Measurements from ENCODE around the gene CA5B. TPM values are rescaled to one million over a fixed set of nuclear protein-coding genes. Genes with fewer than 3 reads are reported as not detected.
"Not testable (repeated sequence)": the region's sequence is repeated elsewhere in the genome, so short reads cannot be mapped to it uniquely, and the experiment has no call there.

The CA5B gene
- total RNA-seq, 2 donors from 2014 or later: 21.1 to 52.1 TPM

DNA sequence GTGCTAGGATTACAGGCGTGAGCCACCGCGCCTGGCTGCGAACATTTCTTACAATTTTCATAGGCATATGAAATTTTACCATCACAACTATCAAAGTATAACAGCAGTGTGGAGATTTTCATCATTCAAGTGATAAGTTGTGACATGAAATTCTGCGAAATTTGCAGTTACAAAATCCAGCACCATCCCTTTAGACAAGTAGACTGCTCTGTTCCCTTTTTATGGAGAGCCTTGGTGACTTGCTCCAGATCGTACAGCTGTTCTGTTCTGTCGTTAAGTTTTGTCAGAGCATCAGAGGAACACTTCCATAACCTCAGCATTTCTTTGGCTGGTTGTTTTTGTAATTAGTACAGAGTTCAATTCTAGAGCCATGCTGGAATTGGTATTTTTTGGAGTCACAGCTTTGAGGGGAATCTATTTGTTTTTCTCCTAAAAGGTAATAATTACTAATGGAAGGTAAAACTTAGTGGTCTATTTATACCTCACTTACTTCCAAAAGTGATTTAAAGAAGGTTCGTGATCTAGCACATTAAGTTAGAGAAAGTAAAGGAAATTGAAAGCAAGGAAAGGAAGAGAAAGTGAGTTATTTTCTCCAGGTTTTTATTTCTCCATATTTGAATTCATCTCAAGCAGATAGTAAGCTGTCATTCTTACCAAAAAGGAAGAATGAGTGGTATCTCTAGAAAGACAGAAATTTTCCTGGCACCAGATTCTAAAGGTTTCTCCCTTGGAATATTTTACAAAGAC lies 74.3 kb downstream of the CA5B start:
- Mint-ChIP-seq H3K4me3 (no peak overlapping the region), H3K4me1 (ENCODE audit: low read depth in 2 of 2) (peaks cover 19 to 31% of the 10 kb centered on the region in 2 donors), H3K36me3 (peaks cover 23% of the 10 kb centered on the region), H3K9me3 (no peaks in the 10 kb centered on the region), H3K27ac (peak overlapping the region; percentile 58 to 73), H3K27me3 (no peaks in the 10 kb centered on the region)
- no peak for DNase-seq (ENCODE audit: low spot score)
- no peak for ATAC-seq

DNA sequence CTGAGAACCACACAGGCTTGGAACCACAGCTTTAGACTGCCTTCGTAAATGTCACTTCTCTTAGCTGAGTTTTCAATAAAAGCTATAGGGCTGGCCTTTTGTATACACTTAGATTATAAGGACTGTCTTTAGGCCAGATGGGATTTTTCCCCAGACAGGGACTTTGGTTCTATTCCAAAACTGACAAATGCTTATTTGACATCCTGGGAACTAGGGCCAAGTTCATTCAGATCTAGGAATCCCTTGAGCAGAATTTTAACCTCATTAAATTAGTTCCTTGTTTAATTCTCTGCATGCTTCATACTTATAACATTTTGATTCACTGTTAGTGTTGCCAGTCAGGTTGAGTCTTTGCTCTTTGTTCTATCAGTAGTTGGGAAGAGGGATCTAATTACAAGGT lies 75.3 kb downstream of the CA5B start:
- ATAC-seq (no peak), DNase-seq (ENCODE audit: low spot score) (no peak)
- Mint-ChIP-seq H3K9me3 (no peaks in the 10 kb centered on the region), H3K36me3 (peaks cover 30% of the 10 kb centered on the region), H3K27me3 (no peaks in the 10 kb centered on the region), H3K4me3 (no peak overlapping the region), H3K4me1 (ENCODE audit: low read depth in 2 of 2) (peaks cover 26 to 35% of the 10 kb centered on the region in 2 donors), H3K27ac (peak overlapping the region; percentile 58 to 73)

DNA sequence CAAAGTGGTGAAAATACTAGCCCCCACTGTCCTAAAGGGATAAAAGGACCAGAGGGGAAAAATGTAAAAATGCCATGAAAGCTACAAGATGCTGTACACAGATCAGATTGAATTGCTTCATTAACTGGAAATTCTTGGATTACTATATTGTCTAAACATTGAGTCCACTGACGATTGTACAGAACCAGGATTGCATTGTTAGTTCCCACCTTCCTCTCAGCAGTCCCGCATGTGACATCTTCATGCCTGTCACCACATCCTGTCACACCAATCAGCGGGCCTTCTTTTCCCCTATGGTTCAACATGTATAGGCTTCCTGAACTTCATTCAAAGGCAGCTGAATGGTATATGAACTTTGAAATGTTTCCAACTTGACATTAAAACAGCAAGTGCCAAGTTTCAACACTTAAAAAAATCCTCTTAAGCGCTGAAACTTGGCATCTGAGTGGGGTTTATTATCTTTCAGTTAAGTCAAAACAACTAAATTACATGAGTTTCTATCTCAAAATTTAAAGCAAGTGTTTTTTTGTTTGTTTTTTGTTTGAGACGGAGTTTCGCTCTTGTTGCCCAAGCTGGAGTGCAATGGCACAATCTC lies 76.8 kb downstream of the CA5B start:
- peak overlapping the region; percentile 87 for H3K27ac Mint-ChIP-seq
- peaks cover 29% of the 10 kb centered on the region for H3K36me3 Mint-ChIP-seq
- H3K9me3 Mint-ChIP-seq: no peaks in the 10 kb centered on the region
- H3K4me1 Mint-ChIP-seq (ENCODE audit: low read depth in 2 of 2): peaks cover 26 to 37% of the 10 kb centered on the region in 2 donors
- H3K4me3 Mint-ChIP-seq: no peak overlapping the region
- no peaks in the 10 kb centered on the region for H3K27me3 Mint-ChIP-seq
- DNase-seq (ENCODE audit: low spot score): no peak
- peak; percentile 53 to 62 for ATAC-seq

DNA sequence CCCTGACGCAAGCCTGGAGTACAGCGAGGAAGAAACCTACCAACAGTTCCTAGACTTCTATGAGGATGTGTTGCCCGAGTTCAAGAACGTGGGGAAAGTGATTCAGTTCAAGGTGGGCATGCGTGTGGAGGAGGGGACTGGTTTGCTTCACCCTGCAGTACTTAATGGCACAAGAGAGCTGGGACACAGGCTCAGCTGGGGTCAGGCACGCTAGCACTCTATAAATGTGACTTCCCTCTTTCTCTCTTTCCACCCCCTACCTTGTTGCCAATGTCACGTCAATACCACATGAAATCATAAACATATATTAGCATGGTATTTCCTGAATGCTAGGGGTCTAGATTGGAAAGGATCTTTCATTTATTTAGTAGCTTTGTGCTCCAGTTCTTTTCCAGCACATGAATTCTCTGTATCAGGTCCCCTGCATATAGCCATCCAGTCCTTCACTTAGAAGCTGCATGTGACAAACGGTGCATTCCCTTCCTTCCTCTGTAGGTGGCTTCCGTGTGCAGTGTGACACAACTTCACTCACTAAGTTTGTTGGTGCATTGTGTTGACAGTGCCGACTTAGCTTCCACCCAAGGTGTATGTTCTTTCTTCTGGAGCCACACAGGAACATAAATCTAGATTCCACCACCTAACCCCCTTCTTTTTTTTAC lies 77.8 kb downstream of the CA5B start:
- DNase-seq (ENCODE audit: low spot score) (no peak), ATAC-seq (peak; percentile 70 to 79)
- Mint-ChIP-seq H3K9me3 (no peaks in the 10 kb centered on the region), H3K4me1 (ENCODE audit: low read depth in 2 of 2) (peaks cover 32 to 43% of the 10 kb centered on the region in 2 donors), H3K36me3 (peaks cover 30% of the 10 kb centered on the region), H3K27ac (peak overlapping the region; percentile 87), H3K4me3 (peak overlapping the region; percentile 84), H3K27me3 (no peaks in the 10 kb centered on the region)

DNA sequence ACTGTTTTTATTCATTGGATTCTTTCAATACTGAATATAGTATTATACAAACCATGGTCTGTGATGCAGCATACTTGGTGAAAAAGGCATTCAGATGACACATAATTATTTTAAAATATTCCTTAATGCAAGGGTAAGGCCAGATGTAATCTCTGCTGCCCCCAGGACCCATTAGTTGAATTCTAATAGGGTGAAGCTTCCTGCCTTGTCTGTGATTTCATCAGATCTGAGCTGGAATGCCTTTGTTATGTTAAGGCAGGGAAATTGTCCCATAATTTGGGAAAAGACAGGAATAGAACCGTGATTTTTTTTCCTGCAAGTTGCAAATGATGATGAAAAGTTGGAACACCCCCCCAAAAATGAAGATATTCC lies 78.4 kb downstream of the CA5B start:
- Mint-ChIP-seq H3K27ac (peak overlapping the region; percentile 87), H3K36me3 (peaks cover 35% of the 10 kb centered on the region), H3K27me3 (no peaks in the 10 kb centered on the region), H3K9me3 (no peaks in the 10 kb centered on the region), H3K4me1 (ENCODE audit: low read depth in 2 of 2) (peaks cover 33 to 44% of the 10 kb centered on the region in 2 donors), H3K4me3 (peak overlapping the region; percentile 84)
- ATAC-seq (no peak), DNase-seq (ENCODE audit: low spot score) (no peak)

DNA sequence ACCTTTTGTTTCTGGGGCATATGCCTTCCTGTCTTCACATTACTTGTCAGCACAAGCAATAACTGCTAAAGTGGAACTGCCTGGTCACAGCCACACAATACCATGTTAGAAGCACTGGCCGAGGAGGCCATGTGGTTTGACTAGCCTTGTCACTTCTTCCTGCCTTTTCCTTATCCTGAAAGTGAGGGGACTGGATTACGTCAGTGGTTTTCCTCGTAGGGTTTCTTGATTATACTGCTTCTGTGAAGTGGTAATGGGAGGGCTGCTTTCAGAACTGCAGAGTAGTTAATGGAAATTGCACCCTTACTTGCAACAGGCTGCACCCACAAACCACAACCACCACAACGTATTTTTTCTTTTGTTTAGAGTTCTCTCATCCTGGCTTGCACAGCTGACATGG lies 78.8 kb downstream of the CA5B start:
- ATAC-seq (peak; percentile 87 to 90), DNase-seq (ENCODE audit: low spot score) (peak; percentile 85)
- Mint-ChIP-seq H3K27ac (peak overlapping the region; percentile 87), H3K27me3 (no peaks in the 10 kb centered on the region), H3K9me3 (no peaks in the 10 kb centered on the region), H3K4me1 (ENCODE audit: low read depth in 2 of 2) (peaks cover 33 to 44% of the 10 kb centered on the region in 2 donors), H3K36me3 (peaks cover 36% of the 10 kb centered on the region), H3K4me3 (peak overlapping the region; percentile 84)

DNA sequence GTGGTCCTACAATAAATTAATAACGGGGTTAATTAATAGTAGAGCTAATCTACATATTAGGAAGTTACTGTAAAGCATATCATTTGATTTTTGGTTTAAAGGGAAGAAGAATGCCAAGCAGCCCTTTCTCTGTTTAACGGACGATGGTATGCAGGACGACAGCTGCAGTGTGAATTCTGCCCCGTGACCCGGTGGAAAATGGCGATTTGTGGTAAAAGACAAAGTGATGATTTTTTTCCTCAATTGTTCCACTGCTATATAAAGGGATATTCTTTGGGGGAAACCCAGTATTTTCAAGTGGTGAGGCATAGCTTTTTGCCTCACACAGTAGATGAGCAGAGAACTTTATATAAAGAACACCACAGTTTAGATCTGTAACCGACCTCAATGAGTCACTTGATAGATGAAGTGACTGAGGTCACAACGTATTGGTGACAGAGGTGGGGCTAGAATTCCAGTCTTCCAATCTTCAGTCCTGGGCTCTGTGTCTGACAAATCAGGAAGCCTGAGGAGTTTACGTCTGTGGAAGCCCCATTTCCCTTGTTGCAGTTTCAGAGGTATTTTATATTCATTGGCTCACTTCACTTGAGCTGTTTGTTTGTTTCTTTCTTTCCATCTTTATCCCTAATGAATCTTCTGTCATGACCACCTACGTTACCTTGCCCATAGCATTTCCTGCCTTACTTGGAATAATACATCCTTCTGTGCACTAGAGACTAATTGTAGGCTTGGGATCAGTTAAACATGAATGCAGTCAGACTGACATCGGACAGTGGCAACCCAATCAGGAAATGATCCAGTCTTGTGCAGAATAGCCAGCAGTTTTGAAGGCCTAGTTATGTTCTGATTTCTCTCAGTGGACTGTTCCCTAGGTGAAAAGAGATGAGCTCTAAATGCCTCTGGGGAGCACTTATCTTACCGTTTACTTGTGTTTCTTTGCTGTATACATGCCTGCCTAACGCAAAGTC lies 82.3 kb downstream of the CA5B start:
- Mint-ChIP-seq H3K9me3 (no peaks in the 10 kb centered on the region), H3K27ac (peak overlapping the region; percentile 55 to 57), H3K36me3 (peaks cover 33% of the 10 kb centered on the region), H3K27me3 (no peaks in the 10 kb centered on the region), H3K4me1 (ENCODE audit: low read depth in 2 of 2) (peaks cover 32 to 33% of the 10 kb centered on the region in 2 donors), H3K4me3 (no peak overlapping the region)
- DNase-seq (ENCODE audit: low spot score) (no peak), ATAC-seq (no peak)

DNA sequence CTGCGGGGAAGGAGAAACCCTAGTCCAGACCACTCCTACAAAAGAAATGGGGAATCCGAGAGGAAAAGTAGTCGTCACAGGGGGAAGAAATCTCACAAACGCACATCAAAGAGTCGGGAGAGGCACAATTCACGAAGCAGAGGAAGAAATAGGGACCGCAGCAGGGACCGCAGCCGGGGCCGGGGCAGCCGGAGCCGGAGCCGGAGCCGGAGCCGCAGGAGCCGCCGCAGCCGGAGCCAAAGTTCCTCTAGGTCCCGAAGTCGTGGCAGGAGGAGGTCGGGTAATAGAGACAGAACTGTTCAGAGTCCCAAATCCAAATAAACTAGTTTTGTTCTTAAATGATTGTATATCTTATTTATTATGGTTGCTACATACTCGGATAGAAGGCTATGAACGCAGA lies 84.9 kb downstream of the CA5B start:
- H3K9me3 Mint-ChIP-seq: no peaks in the 10 kb centered on the region
- no peak overlapping the region for H3K4me3 Mint-ChIP-seq
- H3K36me3 Mint-ChIP-seq: peaks cover 21% of the 10 kb centered on the region
- DNase-seq (ENCODE audit: low spot score): no peak
- H3K27me3 Mint-ChIP-seq: no peaks in the 10 kb centered on the region
- peaks cover 11 to 16% of the 10 kb centered on the region in 2 donors for H3K4me1 Mint-ChIP-seq (ENCODE audit: low read depth in 2 of 2)
- peak overlapping the region in 1 of 2 donors; percentile 79 for H3K27ac Mint-ChIP-seq
- ATAC-seq: no peak

DNA sequence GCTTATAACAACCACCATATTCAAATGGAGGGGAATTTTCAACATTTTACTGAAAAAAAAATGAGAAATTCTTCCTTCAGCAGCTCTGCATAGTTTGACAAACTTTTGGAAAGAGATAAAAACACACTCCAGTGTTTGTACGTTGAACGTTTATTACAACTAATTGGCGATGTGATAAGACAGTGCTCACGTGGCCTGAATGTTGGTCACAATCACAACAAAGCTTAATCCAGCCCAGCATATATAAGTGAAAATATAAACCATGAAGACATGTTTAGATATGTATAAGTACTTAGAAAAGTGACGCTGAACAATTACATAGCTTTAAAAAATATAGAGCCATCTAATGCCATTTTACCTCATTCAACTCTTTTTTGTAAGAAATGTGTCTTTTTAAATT lies 87.9 kb downstream of the CA5B start:
- ATAC-seq: no peak
- Mint-ChIP-seq H3K9me3 (no peaks in the 10 kb centered on the region), H3K4me1 (ENCODE audit: low read depth in 2 of 2) (peaks cover under 1 to 6% of the 10 kb centered on the region in 2 donors), H3K27me3 (no peaks in the 10 kb centered on the region), H3K27ac (no peak overlapping the region), H3K4me3 (no peak overlapping the region), H3K36me3 (peaks cover 10% of the 10 kb centered on the region)
- no peak for DNase-seq (ENCODE audit: low spot score)

DNA sequence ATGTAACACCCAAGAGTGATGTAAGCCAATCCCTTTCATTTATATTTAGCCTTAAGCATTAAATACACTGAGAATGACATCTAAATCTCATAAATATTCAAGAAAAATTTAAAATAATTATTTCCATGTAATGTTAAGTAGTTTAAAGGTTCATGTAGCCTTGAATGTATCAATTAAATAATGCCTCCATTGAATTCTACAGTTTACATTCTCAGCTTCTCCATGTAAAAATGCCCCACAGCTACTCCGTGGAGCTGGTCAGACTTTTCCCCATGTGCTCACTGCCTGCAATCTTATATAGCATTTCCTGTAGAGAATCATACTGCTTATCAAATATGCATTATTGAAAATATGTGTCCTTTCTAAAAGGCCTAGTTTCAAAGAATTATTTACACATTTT lies 91.1 kb downstream of the CA5B start:
- no peaks in the 10 kb centered on the region for H3K27me3 Mint-ChIP-seq
- H3K4me3 Mint-ChIP-seq: no peak overlapping the region
- peaks cover 0 to 6% of the 10 kb centered on the region in 2 donors for H3K4me1 Mint-ChIP-seq (ENCODE audit: low read depth in 2 of 2)
- H3K36me3 Mint-ChIP-seq: no peaks in the 10 kb centered on the region
- no peaks in the 10 kb centered on the region for H3K9me3 Mint-ChIP-seq
- H3K27ac Mint-ChIP-seq: no peak overlapping the region
- DNase-seq (ENCODE audit: low spot score): no peak
- no peak for ATAC-seq

DNA sequence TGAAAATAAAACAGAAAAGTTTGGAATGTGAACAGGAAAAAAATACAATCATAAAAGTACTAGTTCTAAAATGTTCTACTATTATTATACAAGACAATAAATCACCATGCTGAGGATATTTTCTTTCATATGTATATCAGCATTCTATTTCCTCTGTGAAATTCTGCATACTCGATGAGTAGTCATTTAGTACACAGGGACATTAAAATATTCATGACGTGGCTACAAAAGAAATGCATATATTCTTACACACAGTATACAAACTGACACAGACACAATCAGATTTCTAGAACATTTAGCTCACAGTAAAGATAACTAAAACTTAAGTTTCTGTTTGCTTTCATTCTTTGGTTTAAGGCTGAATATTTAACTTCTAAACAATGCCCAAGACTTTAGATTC lies 93.3 kb downstream of the CA5B start:
- not testable (repeated sequence) for H3K27me3 Mint-ChIP-seq

DNA sequence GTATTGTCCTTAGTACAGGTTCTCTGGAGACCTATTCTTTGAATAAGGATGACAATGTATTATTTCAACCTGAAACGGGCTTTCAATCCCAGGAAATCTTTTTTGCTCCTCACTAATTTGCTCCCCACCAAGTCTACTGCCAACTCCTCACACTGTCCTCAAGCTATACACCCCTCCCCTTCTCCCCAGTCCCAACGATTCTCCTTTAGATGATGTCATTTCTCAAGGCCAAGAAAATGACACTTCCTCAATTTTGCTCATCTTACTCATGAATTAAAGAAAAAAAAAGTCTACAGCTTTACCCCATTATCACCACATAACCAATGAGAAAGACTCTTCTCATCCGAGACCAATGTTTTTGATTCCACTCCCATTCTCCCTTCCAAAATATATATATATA lies 96.0 kb downstream of the CA5B start:
- H3K9me3 Mint-ChIP-seq: no peaks in the 10 kb centered on the region
- H3K36me3 Mint-ChIP-seq: no peaks in the 10 kb centered on the region
- ATAC-seq (no peak), DNase-seq (ENCODE audit: low spot score) (no peak)
- no peaks in the 10 kb centered on the region for H3K27me3 Mint-ChIP-seq
- H3K27ac Mint-ChIP-seq: no peak overlapping the region
- H3K4me1 Mint-ChIP-seq (ENCODE audit: low read depth in 2 of 2): peaks cover 0 to 6% of the 10 kb centered on the region in 2 donors
- H3K4me3 Mint-ChIP-seq: no peak overlapping the region

More for the DNA sequence above, 93.3 kb downstream of the CA5B start:
- not testable (repeated sequence) for H3K4me1 Mint-ChIP-seq (ENCODE audit: low read depth in 2 of 2); H3K4me3 Mint-ChIP-seq; H3K36me3 Mint-ChIP-seq; DNase-seq (ENCODE audit: low spot score); ATAC-seq; H3K9me3 Mint-ChIP-seq; H3K27ac Mint-ChIP-seq

DNA sequence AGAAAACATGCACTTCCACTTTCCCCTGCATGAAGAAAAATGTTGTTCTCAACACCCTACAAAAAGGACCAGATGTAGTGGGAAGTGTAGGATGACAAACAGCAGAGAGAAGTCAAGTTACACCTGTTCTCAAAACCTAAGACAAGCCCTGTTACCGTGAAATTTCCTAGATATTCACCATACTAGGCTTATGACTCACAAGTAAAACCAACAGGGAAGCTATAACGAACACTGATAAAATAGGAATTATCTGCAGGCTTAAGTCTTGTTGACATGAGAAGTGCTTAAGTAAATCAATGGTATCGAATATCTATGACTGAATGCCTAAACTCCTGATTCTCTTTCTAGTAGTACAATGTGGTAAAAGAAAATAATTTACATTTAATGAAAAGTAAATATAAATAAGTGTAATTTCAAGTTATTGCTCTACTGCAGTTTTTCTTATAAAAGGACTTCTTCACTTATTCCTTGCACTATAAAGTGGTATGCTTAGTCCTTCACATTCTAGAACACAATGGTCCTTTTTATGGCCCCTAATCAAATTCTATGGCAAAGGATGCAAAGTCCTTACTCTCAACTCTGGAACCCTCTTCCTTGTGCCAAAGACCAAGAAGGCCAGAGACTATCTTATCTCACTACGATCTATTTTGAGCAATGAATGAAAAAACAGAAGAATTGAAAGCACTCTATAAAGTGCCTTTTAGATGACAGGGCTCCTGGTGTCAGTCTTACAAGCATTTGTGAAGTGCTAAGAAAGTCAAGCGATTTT lies 96.9 kb downstream of the CA5B start:
- Mint-ChIP-seq H3K27me3 (no peaks in the 10 kb centered on the region), H3K36me3 (no peaks in the 10 kb centered on the region), H3K4me1 (ENCODE audit: low read depth in 2 of 2) (peaks cover 0 to 6% of the 10 kb centered on the region in 2 donors), H3K4me3 (no peak overlapping the region), H3K9me3 (no peaks in the 10 kb centered on the region), H3K27ac (no peak overlapping the region)
- ATAC-seq (no peak), DNase-seq (ENCODE audit: low spot score) (no peak)

Data from natural killer cell treated with Interleukin-12 subunit alpha and Interleukin-12 subunit beta and Interleukin-15 and Interleukin-18, amount 100 ng/mL, for 72 hours (primary cell).